ENCODE measurements around the gene CHURC1.

CHURC1 gene

DNA sequence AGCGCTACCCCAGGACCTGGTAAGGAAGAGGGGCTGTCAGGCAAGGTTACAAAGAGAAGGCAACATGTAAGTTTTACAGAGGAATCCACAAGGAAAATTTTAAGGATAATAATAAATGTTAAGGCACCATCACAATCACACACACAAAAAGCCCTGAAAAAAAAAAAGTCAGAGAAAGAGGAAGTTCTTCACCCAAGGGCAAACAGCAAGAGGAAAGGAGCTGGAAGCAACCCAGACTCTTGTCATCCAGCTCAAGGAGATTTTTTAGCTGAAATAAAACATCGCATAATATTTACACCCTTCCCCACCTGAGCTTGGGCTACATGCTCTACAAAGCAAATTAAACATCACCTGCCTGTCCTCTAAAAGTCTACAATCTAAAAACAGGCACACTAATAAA, 44.1 kb upstream of the CHURC1 start:
- in situ Hi-C loops (cut with HindIII; ENCODE audit: low sequenced_read_pairs): no loop called here
- H3K4me3 ChIP-seq (ENCODE audit: low read depth, low read length): no peak overlapping the region
- no peak for DNase-seq (ENCODE audit: low read depth)
- no peak for TF ChIP-seq CTCF (IDR thresholded peaks at IDR 0.05; ENCODE audit: low read depth, low read length, missing control alignments)

DNA sequence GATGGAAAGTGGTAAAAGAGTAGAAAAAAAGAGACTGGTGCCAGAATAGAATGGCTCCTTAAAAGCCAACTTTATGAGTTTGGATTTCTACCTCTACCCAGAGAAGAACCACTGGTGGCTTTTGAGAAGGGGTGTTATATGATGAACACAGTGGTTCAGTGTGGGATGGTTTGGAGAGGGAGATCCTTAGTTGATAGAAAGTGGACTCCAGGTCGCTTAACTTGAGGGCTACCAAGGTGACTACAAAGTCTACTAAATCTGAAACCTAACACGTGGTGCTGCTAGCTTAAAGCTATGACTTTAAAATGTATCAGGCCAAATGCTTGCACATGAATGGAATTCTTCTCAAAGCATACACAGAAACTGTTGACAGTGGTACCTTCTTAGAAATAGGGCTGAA, 42.9 kb upstream of the CHURC1 start:
- no peak overlapping the region for H3K4me3 ChIP-seq (ENCODE audit: low read depth, low read length)
- no peak for TF ChIP-seq CTCF (IDR thresholded peaks at IDR 0.05; ENCODE audit: low read depth, low read length, missing control alignments)
- no peak for DNase-seq (ENCODE audit: low read depth)
- in situ Hi-C loops (cut with HindIII; ENCODE audit: low sequenced_read_pairs): no loop called here

- in situ Hi-C loops (cut with HindIII; ENCODE audit: low sequenced_read_pairs): no loop called here
- H3K4me3 ChIP-seq (ENCODE audit: low read depth, low read length): no peak overlapping the region
- no peak for TF ChIP-seq CTCF (IDR thresholded peaks at IDR 0.05; ENCODE audit: low read depth, low read length, missing control alignments)
- DNase-seq (ENCODE audit: low read depth): no peak
Measured at GRCh38 chr14:64873506-64874219, 40.6 kb upstream of the CHURC1 start.

GRCh38 chr14:64875350-64875749, 38.9 kb upstream of the CHURC1 start:
- in situ Hi-C loops (cut with HindIII; ENCODE audit: low sequenced_read_pairs): loop anchor here (25.0 kb wide), 1 partner anchor 213 kb away; no protein-coding TSS in a partner anchor
- TF ChIP-seq CTCF (IDR thresholded peaks at IDR 0.05; ENCODE audit: low read depth, low read length, missing control alignments): no peak
- DNase-seq (ENCODE audit: low read depth): no peak
- no peak overlapping the region for H3K4me3 ChIP-seq (ENCODE audit: low read depth, low read length)

- in situ Hi-C loops (cut with HindIII; ENCODE audit: low sequenced_read_pairs): loop anchor here (25.0 kb wide), 1 partner anchor 216 kb away; no protein-coding TSS in a partner anchor
Measured at GRCh38 chr14:64877846-64878245, 36.4 kb upstream of the CHURC1 start.

More at GRCh38 chr14:64877846-64878245, 36.4 kb upstream of the CHURC1 start:
- no peak for TF ChIP-seq CTCF (IDR thresholded peaks at IDR 0.05; ENCODE audit: low read depth, low read length, missing control alignments)
- no peak overlapping the region for H3K4me3 ChIP-seq (ENCODE audit: low read depth, low read length)
- DNase-seq (ENCODE audit: low read depth): no peak

Data from astrocyte of the cerebellum (primary cell).